H1 (cell line): ENCODE data around the gene MAP3K3. TPM values are rescaled to one million over a fixed set of nuclear protein-coding genes. Genes with fewer than 3 reads are reported as not detected.

Source experiments
- CTCF ChIA-PET: fragments of 300-600 bp; sonication (Branson Sonifier 250); formaldehyde crosslinking; loops from one replicate; lab custom pipeline; 2021; ENCODE audit not compliant: partially characterized antibody; lab: Charles Lee
- POLR2A ChIA-PET: fragments of 300-600 bp; sonication (Branson Sonifier 250); formaldehyde crosslinking; loops from one replicate; lab custom pipeline; 2021; ENCODE audit warnings: inconsistent platforms; ENCODE audit not compliant: partially characterized antibody; lab: Charles Lee
- DNase-seq, 2 experiments: peaks; one replicate each; pipeline versions ENCODE4 v3.0.0 to v3.0.0-alpha.2; 2010 to 2022; ENCODE audit warnings: low spot score in 2 of 2, low read depth in 1 of 2, mixed read lengths in 1 of 2
- FAIRE-seq: peaks from 2 replicates; lab custom pipeline; 2011; peaks lifted over from hg19 to GRCh38; lab: Jason Lieb, UNC
- H2AFZ ChIP-seq: 2 replicates; pipeline ENCODE4 v1.8.1; 2012; ENCODE audit warnings: low read length, inconsistent platforms
- H2AK5ac ChIP-seq: 2 replicates; pipeline ENCODE4 v1.6.1; 2013; ENCODE audit warnings: low read depth, low read length
- H2BK120ac ChIP-seq: replicated peaks from 2 replicates; pipeline ENCODE3; 2013; ENCODE audit warnings: low read depth, low read length, inconsistent platforms
- H2BK12ac ChIP-seq: 2 replicates; pipeline ENCODE4 v1.6.1; 2013; ENCODE audit warnings: low read depth, low read length
- H2BK15ac ChIP-seq: 2 replicates; pipeline ENCODE4 v1.6.1; 2013; ENCODE audit warnings: low read length
- H2BK20ac ChIP-seq: 2 replicates; pipeline ENCODE4 v1.6.1; 2013; ENCODE audit warnings: low read length
- H2BK5ac ChIP-seq: 2 replicates; pipeline ENCODE4 v1.6.1; 2013; ENCODE audit warnings: low read depth, low read length
- H3K14ac ChIP-seq: 2 replicates; pipeline ENCODE4 v1.6.1; 2013; ENCODE audit warnings: inconsistent platforms; ENCODE audit not compliant: insufficient read length
- H3K18ac ChIP-seq: 2 replicates; pipeline ENCODE4 v1.6.1; 2013; ENCODE audit warnings: low read length; ENCODE audit errors: extremely low read depth
- H3K23ac ChIP-seq: 2 replicates; pipeline ENCODE4 v1.6.1; 2013; ENCODE audit warnings: inconsistent platforms; ENCODE audit not compliant: insufficient read length
- H3K23me2 ChIP-seq: 2 replicates; pipeline ENCODE4 v1.6.1; 2013; ENCODE audit warnings: low read depth, low read length
- H3K27ac ChIP-seq: 2 replicates; pipeline ENCODE4 v1.6.1; 2011; ENCODE audit warnings: low read depth, low read length, inconsistent platforms
- H3K27me3 ChIP-seq, 4 experiments: replicated peaks in 1 of 4; 1 replicate in 1 of 4; 2 replicates in 3 of 4; pipeline versions ENCODE4 v1.6.1 to v1.8.1; 2011 to 2013; ENCODE audit warnings: low read length in 3 of 4, mild to moderate bottlenecking in 3 of 4, inconsistent platforms in 2 of 4, mixed read lengths in 2 of 4, moderate library complexity in 1 of 4; ENCODE audit not compliant: control insufficient read depth in 3 of 4, insufficient read depth in 3 of 4; ENCODE audit errors: extremely low read depth in 1 of 4
- H3K36me3 ChIP-seq, 4 experiments: 2 replicates each; pipeline versions ENCODE4 v1.6.1 to v1.8.1; 2011 to 2013; ENCODE audit warnings: mild to moderate bottlenecking in 4 of 4, low read length in 3 of 4, moderate library complexity in 2 of 4, control low read depth in 1 of 4, inconsistent platforms in 1 of 4; ENCODE audit not compliant: insufficient read depth in 4 of 4, control insufficient read depth in 2 of 4
- H3K4ac ChIP-seq: replicated peaks from 2 replicates; pipeline ENCODE3; 2013; ENCODE audit warnings: low read length, low read depth, mixed read lengths, inconsistent platforms; ENCODE audit not compliant: insufficient read length
- H3K4me1 ChIP-seq, 4 experiments: replicated peaks in 1 of 4; 1 replicate in 1 of 4; 2 replicates in 3 of 4; pipeline versions ENCODE4 v1.6.1 to v1.8.1; 2011 to 2013; ENCODE audit warnings: low read length in 3 of 4, inconsistent platforms in 2 of 4, mixed read lengths in 1 of 4; ENCODE audit not compliant: insufficient read depth in 4 of 4, control insufficient read depth in 3 of 4
- H3K4me2 ChIP-seq, 2 experiments: 2 replicates each; pipeline versions ENCODE4 v1.6.1 to v1.8.1; 2011 to 2013; ENCODE audit warnings: low read depth in 2 of 2, low read length in 2 of 2, control low read depth in 1 of 2, inconsistent platforms in 1 of 2, mild to moderate bottlenecking in 1 of 2; ENCODE audit not compliant: insufficient read depth in 1 of 2
- H3K4me3 ChIP-seq, 4 experiments: fragments of 200-600, 300-600 bp in 1 of 4; sonication (generic), shearing (Covaris generic), sonication (Bioruptor Twin) in 1 of 4; 2 replicates each; pipeline versions ENCODE4 v1.5.1 to v1.8.1; 2011 to 2016; ENCODE audit warnings: low read length in 4 of 4, low read depth in 3 of 4, control low read depth in 2 of 4, inconsistent platforms in 2 of 4, mild to moderate bottlenecking in 2 of 4, mixed read lengths in 1 of 4, moderate library complexity in 1 of 4; ENCODE audit not compliant: insufficient read depth in 2 of 4; ENCODE audit errors: extremely low read depth in 1 of 4
- H3K56ac ChIP-seq: replicated peaks from 2 replicates; pipeline ENCODE3; 2013; ENCODE audit warnings: low read depth, mild to moderate bottlenecking, mixed read lengths, low read length, inconsistent platforms; ENCODE audit not compliant: insufficient read length
- H3K79me1 ChIP-seq: 2 replicates; pipeline ENCODE4 v1.6.1; 2013; ENCODE audit warnings: low read depth, low read length, control low read depth
- H3K79me2 ChIP-seq, 2 experiments: 2 replicates each; pipeline versions ENCODE4 v1.6.1 to v1.8.1; 2012 to 2013; ENCODE audit warnings: low read length in 2 of 2, mild to moderate bottlenecking in 2 of 2, inconsistent platforms in 1 of 2; ENCODE audit not compliant: insufficient read depth in 2 of 2, control insufficient read depth in 1 of 2
- H3K9ac ChIP-seq, 4 experiments: replicated peaks in 1 of 4; 1 replicate in 1 of 4; 2 replicates in 3 of 4; pipeline versions ENCODE4 v1.6.1 to v1.8.1; 2011 to 2013; ENCODE audit warnings: low read depth in 3 of 4, low read length in 3 of 4, control low read depth in 2 of 4, mild to moderate bottlenecking in 2 of 4, moderate library complexity in 2 of 4, inconsistent platforms in 1 of 4; ENCODE audit errors: extremely low read depth in 1 of 4
- H3K9me3 ChIP-seq, 2 experiments: 2 replicates each; pipeline versions ENCODE4 v1.6.1 to v1.8.1; 2012 to 2013; ENCODE audit warnings: mild to moderate bottlenecking in 2 of 2, moderate library complexity in 2 of 2, control low read depth in 1 of 2, inconsistent platforms in 1 of 2, low read depth in 1 of 2, low read length in 1 of 2, mixed read lengths in 1 of 2; ENCODE audit not compliant: insufficient read depth in 2 of 2
- H4K20me1 ChIP-seq, 2 experiments: replicated peaks in 1 of 2; 2 replicates each; pipeline versions ENCODE3 to v1.8.1; 2011 to 2013; ENCODE audit warnings: inconsistent platforms in 2 of 2, low read length in 2 of 2, mild to moderate bottlenecking in 1 of 2; ENCODE audit not compliant: insufficient read depth in 2 of 2, control insufficient read depth in 1 of 2
- H4K5ac ChIP-seq: 2 replicates; pipeline ENCODE4 v1.6.1; 2013; ENCODE audit warnings: low read length, low read depth, mixed read lengths, inconsistent platforms; ENCODE audit not compliant: insufficient read length
- H4K8ac ChIP-seq: 2 replicates; pipeline ENCODE4 v1.8.0; 2013; ENCODE audit warnings: mild to moderate bottlenecking, moderate library complexity, low read length, inconsistent platforms; ENCODE audit not compliant: insufficient read depth; ENCODE audit errors: extremely low read depth
- H4K91ac ChIP-seq: replicated peaks from 2 replicates; pipeline ENCODE3; 2013; ENCODE audit warnings: low read length, mixed read lengths, inconsistent platforms; ENCODE audit not compliant: insufficient read length
- CEBPB ChIP-seq: IDR thresholded peaks from 2 replicates; pipeline ENCODE4 v1.6.1; 2012; ENCODE audit warnings: low read depth, low read length
- CHD2 ChIP-seq: IDR thresholded peaks from 2 replicates; pipeline ENCODE4 v1.6.1; 2012; ENCODE audit warnings: low read length, improper control_type of control experiment
- RAD21 ChIP-seq, 2 experiments: IDR thresholded peaks in 1 of 2; conservative IDR thresholded peaks in 1 of 2; 2 replicates each; pipeline ENCODE4 v1.6.1; 2011; ENCODE audit warnings: low read depth in 2 of 2, low read length in 2 of 2, improper control_type of control experiment in 1 of 2, inconsistent platforms in 1 of 2, mild to moderate bottlenecking in 1 of 2, moderate library complexity in 1 of 2
- polyA plus RNA-seq, 7 experiments: library from polyadenylated mRNA; depleted of rRNA in 3 of 7; stranded (reverse) in 5 of 7; unstranded in 2 of 7; fragments of >200 nt in 5 of 7; fragments of 200-250 nt in 2 of 7; gene quantifications; 1 replicate in 5 of 7; 2 replicates in 1 of 7; 4 replicates in 1 of 7; pipeline versions ENCODE4 v1.2.1 to v1.2.3, GENCODE V29; 2011 to 2013; ENCODE audit warnings: missing spikeins in 2 of 7, mixed read lengths in 2 of 7
- total RNA-seq: library from RNA; stranded (reverse); fragmentation: NEBNext Ultra II Directional; extraction: Animal tissue kit (Norgen Biotek cat#: 25700); gene quantifications from 2 replicates; pipeline ENCODE4 v1.2.1, GENCODE V29; 2021

Gene MAP3K3
- total and polyA plus RNA-seq, 2 of the 8 experiments (the other 6 are each of a cell fraction or from before 2014, with no cell fraction given) = 10.3 to 21.0 TPM

DNA sequence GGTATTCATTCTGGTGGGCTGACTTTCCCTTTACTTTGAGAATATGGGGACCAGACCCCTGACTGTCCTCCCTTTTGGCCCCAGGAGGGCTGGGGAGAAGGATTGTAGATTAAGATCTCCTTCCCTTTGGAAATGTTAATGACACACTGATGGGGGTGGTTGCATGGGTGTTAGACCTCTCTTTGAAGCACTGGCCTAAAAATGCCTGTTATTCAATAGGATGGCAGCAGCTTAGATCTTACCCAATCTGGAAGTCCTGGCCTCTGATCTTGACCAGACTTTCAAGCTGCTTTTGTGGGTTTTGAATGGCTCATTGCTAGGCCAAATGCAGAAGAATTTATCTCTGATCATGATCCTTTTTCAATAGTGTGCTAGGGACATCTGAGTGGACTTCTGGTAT is 25.7 kb downstream of the MAP3K3 start:
- peak overlapping the region; percentile 14 to 53; a peak in 2 of 4 replicates for H3K4me2 ChIP-seq
- no peak overlapping the region for H3K23ac ChIP-seq

More for the DNA sequence above, 25.7 kb downstream of the MAP3K3 start:
- Histone ChIP-seq H3K79me2 (no peaks in the 10 kb centered on the region), H3K27me3 (no peaks in the 10 kb centered on the region), H3K4me1 (peaks cover 0 to 12% (median 1%) of the 10 kb centered on the region in 4 experiments; a peak in 1 of 7 replicates), H2BK20ac (no peak overlapping the region), H3K23me2 (no peaks in the 10 kb centered on the region), H3K36me3 (peaks cover 0 to 5% (median 2%) of the 10 kb centered on the region in 4 experiments; a peak in 5 of 8 replicates), H4K8ac (no peak overlapping the region), H4K91ac (no peak overlapping the region), H3K4me3 (no peak overlapping the region), H2BK5ac (no peak overlapping the region), H4K20me1 (no peaks in the 10 kb centered on the region), H3K56ac (no peak overlapping the region), H3K79me1 (no peaks in the 10 kb centered on the region; the same call in 1 of the 2 replicates), H3K9ac (no peak overlapping the region), H3K18ac (no peak overlapping the region), H4K5ac (no peak overlapping the region), H3K27ac (no peak overlapping the region), H2BK15ac (no peak overlapping the region), H2AK5ac (no peak overlapping the region), H2BK120ac (no peak overlapping the region), H2AFZ (no peak overlapping the region), H3K9me3 (no peaks in the 10 kb centered on the region), H2BK12ac (no peak overlapping the region), H3K4ac (no peak overlapping the region), H3K14ac (no peak overlapping the region)
- CTCF ChIA-PET = interaction anchor here (1.0 to 1.7 kb wide), 5 partner anchors 27 to 211 kb away, joined by 3 to 5 read pairs (median 3); no protein-coding TSS in a partner anchor
- POLR2A ChIA-PET = interaction anchor here (0.9 to 1.9 kb wide), 4 partner anchors 16 to 180 kb away, joined by 3 to 5 read pairs (median 3); partner anchors contain the start of gene MAP3K3
- TF ChIP-seq CHD2 (no peak), RAD21 (IDR thresholded peaks at IDR 0.05 in 1 of 2, conservative IDR thresholded peaks at IDR 0.05 in 1 of 2; ENCODE audit: low read depth in 2 of 2, low read length in 2 of 2) (no peak), CEBPB (0 out of 2 replicates have a peak, but pooled peaks have one; percentile 13)
- no peak for DNase-seq
- FAIRE-seq = no peak
